Activated CD8-positive, alpha-beta T cell treated with anti-CD3 and anti-CD28 coated beads for 36 hours (primary cell): ENCODE measurements around the gene SGCG. TPM values are rescaled to one million over a fixed set of nuclear protein-coding genes. Genes with fewer than 3 reads are reported as not detected.

Source experiments
- ATAC-seq: fragments of 200-7000 bp; cut with Tn5 transposase; one replicate; pipeline ENCODE4 v1.10.0; 2021; ENCODE audit warnings: mild to moderate bottlenecking, moderate library complexity
- CTCF ChIA-PET: fragments of 350-600 bp; sonication (Branson Sonifier 250); formaldehyde crosslinking; loops from one replicate; lab custom pipeline; 2021; ENCODE audit warnings: antibody characterized with exemption; lab: Charles Lee
- POLR2A ChIA-PET: fragments of 350-600 bp; sonication (Branson Sonifier 250); formaldehyde crosslinking; loops from one replicate; lab custom pipeline; 2021; ENCODE audit warnings: antibody characterized with exemption; lab: Charles Lee
- DNase-seq: peaks from one replicate; pipeline ENCODE4 v3.0.0-alpha.2; 2020
- H3K27ac Mint-ChIP-seq: one replicate; pipeline ENCODE4 v1.8.0; 2021; ENCODE audit warnings: mild to moderate bottlenecking, mixed read lengths
- H3K27me3 Mint-ChIP-seq: one replicate; pipeline ENCODE4 v1.8.0; 2021; ENCODE audit warnings: mixed read lengths
- H3K36me3 Mint-ChIP-seq: one replicate; pipeline ENCODE4 v1.8.0; 2021; ENCODE audit warnings: low read depth, mixed read lengths
- H3K4me1 Mint-ChIP-seq: one replicate; pipeline ENCODE4 v1.8.0; 2021; ENCODE audit warnings: low read depth, mixed read lengths
- H3K4me3 Mint-ChIP-seq: one replicate; pipeline ENCODE4 v1.8.0; 2021; ENCODE audit warnings: mild to moderate bottlenecking, moderate library complexity, mixed read lengths
- H3K9me3 Mint-ChIP-seq: one replicate; pipeline ENCODE4 v1.8.0; 2021; ENCODE audit warnings: mixed read lengths
- intact Hi-C: fragments of 100-400 bp; cut with micrococcal nuclease; formaldehyde crosslinking; loops from one replicate; pipeline ENCODE4 v1.10.0; 2022
- total RNA-seq, 2 experiments: library from RNA; stranded (reverse); gene quantifications; one replicate each; pipeline ENCODE4 v1.2.3, GENCODE V29; 2021
- TF ChIP-seq, protein P1 (sequence below): fragments of 200-600 bp; IDR thresholded peaks from one replicate; pipeline ENCODE4 v1.8.0; 2022; ENCODE audit warnings: antibody characterized with exemption, mild to moderate bottlenecking

The SGCG gene
- total RNA-seq, 2 experiments from 2014 or later = not detected

DNA sequence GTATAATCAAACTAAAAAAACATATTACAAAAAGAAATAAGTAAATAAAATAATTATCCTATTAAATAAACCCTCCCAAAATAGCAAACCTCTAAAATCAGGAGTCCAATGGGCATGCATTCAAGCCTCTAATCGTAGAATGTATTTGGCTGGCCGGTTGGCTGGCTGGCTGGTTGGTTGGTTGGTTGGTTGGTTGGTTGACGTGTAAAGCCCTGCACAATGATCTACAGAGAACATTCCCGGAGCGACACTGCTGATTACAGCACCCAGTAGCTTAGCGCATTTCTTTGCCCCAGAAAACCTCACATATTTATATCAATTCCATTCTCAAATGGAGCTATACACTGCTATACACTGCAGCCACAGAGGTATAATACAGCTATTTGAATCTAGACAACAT lies 187.1 kb downstream of the SGCG start:
- TF ChIP-seq, protein P1, sequence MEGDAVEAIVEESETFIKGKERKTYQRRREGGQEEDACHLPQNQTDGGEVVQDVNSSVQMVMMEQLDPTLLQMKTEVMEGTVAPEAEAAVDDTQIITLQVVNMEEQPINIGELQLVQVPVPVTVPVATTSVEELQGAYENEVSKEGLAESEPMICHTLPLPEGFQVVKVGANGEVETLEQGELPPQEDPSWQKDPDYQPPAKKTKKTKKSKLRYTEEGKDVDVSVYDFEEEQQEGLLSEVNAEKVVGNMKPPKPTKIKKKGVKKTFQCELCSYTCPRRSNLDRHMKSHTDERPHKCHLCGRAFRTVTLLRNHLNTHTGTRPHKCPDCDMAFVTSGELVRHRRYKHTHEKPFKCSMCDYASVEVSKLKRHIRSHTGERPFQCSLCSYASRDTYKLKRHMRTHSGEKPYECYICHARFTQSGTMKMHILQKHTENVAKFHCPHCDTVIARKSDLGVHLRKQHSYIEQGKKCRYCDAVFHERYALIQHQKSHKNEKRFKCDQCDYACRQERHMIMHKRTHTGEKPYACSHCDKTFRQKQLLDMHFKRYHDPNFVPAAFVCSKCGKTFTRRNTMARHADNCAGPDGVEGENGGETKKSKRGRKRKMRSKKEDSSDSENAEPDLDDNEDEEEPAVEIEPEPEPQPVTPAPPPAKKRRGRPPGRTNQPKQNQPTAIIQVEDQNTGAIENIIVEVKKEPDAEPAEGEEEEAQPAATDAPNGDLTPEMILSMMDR = no peak
- DNase-seq (no peak), ATAC-seq (no peak)
- CTCF ChIA-PET = interaction anchor here (1.0 kb wide), 1 partner anchor 10 kb away, joined by 3 read pairs; no protein-coding TSS in a partner anchor
- POLR2A ChIA-PET = no interaction called here
- no peak overlapping the region for H3K4me3 Mint-ChIP-seq
- intact Hi-C loops = no loop called here
- no peaks in the 10 kb centered on the region for H3K27me3 Mint-ChIP-seq
- H3K9me3 Mint-ChIP-seq = no peaks in the 10 kb centered on the region
- peaks cover 16% of the 10 kb centered on the region for H3K4me1 Mint-ChIP-seq
- H3K36me3 Mint-ChIP-seq = peaks cover 72% of the 10 kb centered on the region
- H3K27ac Mint-ChIP-seq = no peak overlapping the region

DNA sequence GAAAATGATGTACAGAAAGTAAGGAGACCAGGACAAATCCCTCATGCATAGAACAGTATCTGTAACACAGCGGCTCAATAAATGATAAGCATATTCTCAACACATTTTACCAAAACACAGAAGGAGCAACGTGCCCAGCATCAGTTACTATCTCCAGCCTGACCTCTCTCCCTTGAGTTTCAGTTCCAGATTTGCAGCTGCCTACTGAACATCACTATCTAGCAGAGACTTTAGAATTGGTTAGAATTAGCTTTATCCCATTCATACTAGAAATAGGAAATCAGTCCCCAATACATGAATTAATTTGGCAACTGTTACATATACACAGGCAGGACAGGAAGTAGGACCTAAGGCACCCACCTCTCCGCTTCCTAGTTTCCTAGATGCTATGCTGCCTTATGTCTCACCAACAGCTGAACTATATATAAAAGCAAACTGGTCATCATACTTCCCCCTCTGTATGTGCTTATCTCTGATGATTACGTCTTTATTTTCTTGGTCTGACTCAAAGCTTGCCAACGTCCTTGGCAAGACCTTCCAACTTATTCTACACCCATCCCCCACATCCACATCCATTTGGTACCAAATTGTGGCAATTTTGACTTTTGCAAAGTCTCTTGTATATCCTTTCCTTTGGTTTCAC lies 191.6 kb downstream of the SGCG start:
- ATAC-seq (no peak), DNase-seq (no peak)
- H3K27ac Mint-ChIP-seq = peak overlapping the region; percentile 13
- peak overlapping the region; percentile 6 for H3K4me3 Mint-ChIP-seq
- POLR2A ChIA-PET = interaction anchor here (1.2 kb wide), 1 partner anchor 9 kb away, joined by 3 read pairs; no protein-coding TSS in a partner anchor
- H3K9me3 Mint-ChIP-seq = no peaks in the 10 kb centered on the region
- H3K36me3 Mint-ChIP-seq = peaks cover 48% of the 10 kb centered on the region
- TF ChIP-seq, protein P1 = no peak
- intact Hi-C loops = no loop called here
- CTCF ChIA-PET = no interaction called here
- H3K4me1 Mint-ChIP-seq = peaks cover 40% of the 10 kb centered on the region
- H3K27me3 Mint-ChIP-seq = no peaks in the 10 kb centered on the region
